C4-2B (cell line): ENCODE measurements around the gene C10orf105.

ENCODE experiments used
- ZFX ChIP-seq: fragments of 450-650 bp; IDR thresholded peaks from 2 replicates; pipeline ENCODE4 v1.6.1; 2017
- TF ChIP-seq, protein P1 (sequence below): fragments of 450-650 bp; conservative IDR thresholded peaks from 2 replicates; pipeline ENCODE4 v1.5.1; 2017; ENCODE audit warnings: mild to moderate bottlenecking

DNA sequence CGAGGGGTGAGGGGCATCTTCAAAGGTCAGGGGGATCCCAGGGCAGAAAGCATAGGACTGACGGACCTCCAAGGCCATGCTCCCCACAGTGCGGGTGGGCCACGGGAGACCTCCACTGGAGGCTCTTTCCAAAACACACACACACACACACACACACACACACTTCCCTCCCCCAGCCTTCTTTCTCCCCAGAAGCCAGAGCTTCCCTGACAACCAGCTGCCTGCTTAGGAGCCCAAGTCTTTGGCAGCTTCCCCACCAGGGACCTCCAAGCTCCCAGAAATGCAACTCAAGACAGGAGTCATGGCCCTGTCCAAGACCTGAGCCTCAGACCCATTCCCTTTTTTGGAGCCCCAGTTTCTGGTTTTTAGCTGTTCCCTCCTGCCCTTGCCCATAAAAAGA, 710 bp upstream of the C10orf105 start:
- TF ChIP-seq, protein P1, sequence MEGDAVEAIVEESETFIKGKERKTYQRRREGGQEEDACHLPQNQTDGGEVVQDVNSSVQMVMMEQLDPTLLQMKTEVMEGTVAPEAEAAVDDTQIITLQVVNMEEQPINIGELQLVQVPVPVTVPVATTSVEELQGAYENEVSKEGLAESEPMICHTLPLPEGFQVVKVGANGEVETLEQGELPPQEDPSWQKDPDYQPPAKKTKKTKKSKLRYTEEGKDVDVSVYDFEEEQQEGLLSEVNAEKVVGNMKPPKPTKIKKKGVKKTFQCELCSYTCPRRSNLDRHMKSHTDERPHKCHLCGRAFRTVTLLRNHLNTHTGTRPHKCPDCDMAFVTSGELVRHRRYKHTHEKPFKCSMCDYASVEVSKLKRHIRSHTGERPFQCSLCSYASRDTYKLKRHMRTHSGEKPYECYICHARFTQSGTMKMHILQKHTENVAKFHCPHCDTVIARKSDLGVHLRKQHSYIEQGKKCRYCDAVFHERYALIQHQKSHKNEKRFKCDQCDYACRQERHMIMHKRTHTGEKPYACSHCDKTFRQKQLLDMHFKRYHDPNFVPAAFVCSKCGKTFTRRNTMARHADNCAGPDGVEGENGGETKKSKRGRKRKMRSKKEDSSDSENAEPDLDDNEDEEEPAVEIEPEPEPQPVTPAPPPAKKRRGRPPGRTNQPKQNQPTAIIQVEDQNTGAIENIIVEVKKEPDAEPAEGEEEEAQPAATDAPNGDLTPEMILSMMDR, result no peak
- TF ChIP-seq ZFX, result no peak
